Hepatocyte (in vitro differentiated cells): ENCODE data around the gene PEX12. TPM values are rescaled to one million over a fixed set of nuclear protein-coding genes. Genes with fewer than 3 reads are reported as not detected.
A peak's percentile ranks its signal among the peaks of the same experiment; 100 is the strongest.
"Not testable (repeated sequence)": the region's sequence is repeated elsewhere in the genome, so short reads cannot be mapped to it uniquely, and the experiment has no call there.

Experiments
- DNase-seq: peaks from one replicate; pipeline ENCODE4 v3.0.0-alpha.2; 2016; ENCODE audit warnings: low spot score
- H2AFZ ChIP-seq: fragments of 200-600 bp; sonication (generic); 2 replicates; pipeline ENCODE4 v1.6.0; 2016; ENCODE audit warnings: antibody characterized with exemption, mild to moderate bottlenecking
- H3K27ac ChIP-seq: fragments of 200-600 bp; sonication (generic); 2 replicates; pipeline ENCODE4 v1.5.1; 2016; ENCODE audit warnings: mild to moderate bottlenecking
- H3K27me3 ChIP-seq: fragments of 200-600 bp; sonication (generic); 2 replicates; pipeline ENCODE4 v1.6.1; 2016
- H3K36me3 ChIP-seq: fragments of 200-600 bp; sonication (generic); replicated peaks from 2 replicates; pipeline ENCODE4 v1.5.1; 2016; ENCODE audit warnings: low read depth; ENCODE audit not compliant: insufficient read depth
- H3K4me1 ChIP-seq: fragments of 200-600 bp; sonication (generic); 2 replicates; pipeline ENCODE4 v1.5.1; 2016; ENCODE audit warnings: mild to moderate bottlenecking, moderate library complexity; ENCODE audit not compliant: insufficient read depth
- H3K4me2 ChIP-seq: fragments of 200-600 bp; sonication (generic); 2 replicates; pipeline ENCODE4 v1.6.0; 2016
- H3K4me3 ChIP-seq: fragments of 200-600 bp; sonication (generic); 2 replicates; pipeline ENCODE4 v1.5.1; 2016; ENCODE audit warnings: mild to moderate bottlenecking
- H3K79me2 ChIP-seq: fragments of 200-600 bp; sonication (generic); 2 replicates; pipeline ENCODE4 v1.6.0; 2017; ENCODE audit warnings: mild to moderate bottlenecking
- H3K9me2 ChIP-seq: fragments of 200-600 bp; sonication (generic); replicated peaks from 2 replicates; pipeline ENCODE4 v1.6.0; 2017; ENCODE audit warnings: mild to moderate bottlenecking; ENCODE audit not compliant: insufficient read depth
- H3K9me3 ChIP-seq: fragments of 200-600 bp; sonication (generic); 2 replicates; pipeline ENCODE4 v1.5.1; 2016; ENCODE audit warnings: low read depth, mild to moderate bottlenecking
- H4K20me1 ChIP-seq: fragments of 200-600 bp; sonication (generic); 2 replicates; pipeline ENCODE4 v1.6.0; 2016; ENCODE audit warnings: mild to moderate bottlenecking; ENCODE audit not compliant: insufficient read depth, poor library complexity, severe bottlenecking
- CTCF ChIP-seq: fragments of 200-600 bp; sonication (generic); IDR thresholded peaks from 2 replicates; pipeline ENCODE4 v1.5.1; 2016; ENCODE audit warnings: antibody characterized with exemption, mild to moderate bottlenecking; ENCODE audit not compliant: poor library complexity
- EZH2 ChIP-seq: fragments of 200-600 bp; sonication (generic); IDR thresholded peaks from 2 replicates; pipeline ENCODE4 v1.6.1; 2016; ENCODE audit warnings: antibody characterized with exemption, mild to moderate bottlenecking, borderline replicate concordance
- EZH2phosphoT487 ChIP-seq: fragments of 200-600 bp; sonication (generic); IDR thresholded peaks from one replicate; pipeline ENCODE4 v1.6.1; 2018; ENCODE audit warnings: antibody characterized with exemption, mild to moderate bottlenecking, low read depth, moderate library complexity; ENCODE audit not compliant: unreplicated experiment, severe bottlenecking
- WGBS: methylation state at CpG from one replicate; pipeline ENCODE4 v1.1.6; 2016; ENCODE audit warnings: low lambda C conversion rate; ENCODE audit errors: missing lambda C conversion rate; 5-methylcytosine and 5-hydroxymethylcytosine counted together
- polyA plus RNA-seq: library from polyadenylated mRNA; unstranded; fragments of >200 nt; fragmentation: Nextera tagmentation; extraction: Ambion mirVana; gene quantifications from 2 replicates; pipeline ENCODE4 v1.2.1, GENCODE V29; 2016
- total RNA-seq: library from RNA; depleted of rRNA; stranded (reverse); fragments of >200 nt; gene quantifications from 2 replicates; pipeline ENCODE4 v1.2.3, GENCODE V29; 2014

The PEX12 gene
- total and polyA plus RNA-seq, 2 experiments from 2014 or later: 3.6 to 10.5 TPM

GRCh38 chr17:35612924-35613521, 34.7 kb upstream of the PEX12 start:
- no peaks in the 10 kb centered on the region for H3K36me3 ChIP-seq

GRCh38 chr17:35610746-35611145, 32.4 kb upstream of the PEX12 start:
- DNase-seq, H3K4me1 ChIP-seq, H4K20me1 ChIP-seq, H3K4me3 ChIP-seq, H3K9me2 ChIP-seq, H3K27ac ChIP-seq, H3K4me2 ChIP-seq, H2AFZ ChIP-seq, H3K36me3 ChIP-seq, H3K27me3 ChIP-seq, H3K9me3 ChIP-seq: not testable (repeated sequence)
- peaks cover 12% of the 10 kb centered on the region for H3K79me2 ChIP-seq
- 91% methylated on average over 12 of the region's 12 CpGs for WGBS

More at GRCh38 chr17:35612924-35613521, 34.7 kb upstream of the PEX12 start:
- Histone ChIP-seq H3K79me2 (peaks cover 15% of the 10 kb centered on the region), H2AFZ (no peak overlapping the region), H3K9me2 (no peaks in the 10 kb centered on the region), H3K27ac (no peak overlapping the region), H4K20me1 (peaks cover 9% of the 10 kb centered on the region), H3K4me3 (no peak overlapping the region), H3K4me2 (no peak overlapping the region), H3K4me1 (no peaks in the 10 kb centered on the region), H3K27me3 (no peaks in the 10 kb centered on the region), H3K9me3 (no peaks in the 10 kb centered on the region)
- DNase-seq: peak; percentile 61
- WGBS: 52% methylated on average over 2 of the region's 2 CpGs
- no peak for TF ChIP-seq EZH2
- peak; percentile 81 for TF ChIP-seq CTCF
- no peak for TF ChIP-seq EZH2phosphoT487

- peaks cover 12% of the 10 kb centered on the region for H3K79me2 ChIP-seq
- TF ChIP-seq CTCF (no peak), EZH2phosphoT487 (no peak), EZH2 (no peak)
- H3K9me3 ChIP-seq: no peaks in the 10 kb centered on the region
- WGBS: 99% methylated on average over 4 of the region's 4 CpGs
- H3K4me2 ChIP-seq: no peak overlapping the region
- H4K20me1 ChIP-seq: peaks cover 3% of the 10 kb centered on the region
- no peak for DNase-seq
- H3K27me3 ChIP-seq: no peaks in the 10 kb centered on the region
- no peaks in the 10 kb centered on the region for H3K4me1 ChIP-seq
- no peaks in the 10 kb centered on the region for H3K36me3 ChIP-seq
- H3K9me2 ChIP-seq: no peaks in the 10 kb centered on the region
- no peak overlapping the region for H3K4me3 ChIP-seq
- H2AFZ ChIP-seq: no peak overlapping the region
- H3K27ac ChIP-seq: no peak overlapping the region
These were observed 31.5 kb upstream of the PEX12 start for GRCh38 chr17:35609831-35610230.

GRCh38 chr17:35607239-35607847, 29.0 kb upstream of the PEX12 start:
- H3K9me2 ChIP-seq: no peaks in the 10 kb centered on the region
- H3K79me2 ChIP-seq: no peaks in the 10 kb centered on the region
- no peaks in the 10 kb centered on the region for H3K9me3 ChIP-seq
- TF ChIP-seq CTCF (no peak), EZH2phosphoT487 (no peak), EZH2 (no peak)
- no peak overlapping the region for H3K4me3 ChIP-seq
- no peaks in the 10 kb centered on the region for H3K36me3 ChIP-seq
- no peak overlapping the region for H2AFZ ChIP-seq
- no peaks in the 10 kb centered on the region for H3K4me1 ChIP-seq
- H3K27me3 ChIP-seq: no peaks in the 10 kb centered on the region
- DNase-seq: no peak
- peak overlapping the region; percentile 2 for H3K27ac ChIP-seq
- no peak overlapping the region for H3K4me2 ChIP-seq
- no peaks in the 10 kb centered on the region for H4K20me1 ChIP-seq
- 82% methylated on average over 3 of the region's 3 CpGs for WGBS
